Mesenteric fat pad (tissue), 1 donor: ENCODE data around the gene SCGB3A2. TPM values are rescaled to one million over a fixed set of nuclear protein-coding genes. Genes with fewer than 3 reads are reported as not detected.

Experiments used
- DNase-seq: peaks from one replicate; pipeline ENCODE4 v3.0.0-alpha.2; 2020; ENCODE audit warnings: low spot score
- total RNA-seq: library from RNA; stranded (reverse); fragmentation: NEBNext Ultra II Directional; extraction: Animal tissue kit (Norgen Biotek cat#: 25700); gene quantifications from one replicate; pipeline ENCODE4 v1.2.1, GENCODE V29; 2021
- donor health status: DM: yes; HTN: yes; CAD: no.

Gene SCGB3A2
- total RNA-seq, 1 donor from 2014 or later, result not detected

DNA sequence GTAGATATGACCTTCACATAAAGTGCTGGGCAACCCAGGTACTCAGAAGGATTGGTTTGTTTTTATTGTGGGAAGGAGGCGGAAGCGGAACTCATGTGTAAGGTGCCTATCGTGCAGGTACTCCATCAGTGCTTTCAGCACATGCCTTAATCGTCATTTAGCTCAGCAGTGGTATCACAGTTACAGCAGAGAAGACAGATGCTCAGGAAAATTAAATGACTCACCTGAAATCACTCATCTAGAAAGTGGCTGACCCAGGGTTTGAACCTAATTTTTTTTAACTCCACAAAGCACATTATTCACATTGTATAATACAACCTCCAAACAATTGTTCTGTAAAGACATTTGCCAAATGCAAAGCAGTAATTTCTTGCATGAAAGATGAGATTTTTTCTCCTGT is 25.6 kb downstream of the SCGB3A2 start:
- DNase-seq, result no peak

DNA sequence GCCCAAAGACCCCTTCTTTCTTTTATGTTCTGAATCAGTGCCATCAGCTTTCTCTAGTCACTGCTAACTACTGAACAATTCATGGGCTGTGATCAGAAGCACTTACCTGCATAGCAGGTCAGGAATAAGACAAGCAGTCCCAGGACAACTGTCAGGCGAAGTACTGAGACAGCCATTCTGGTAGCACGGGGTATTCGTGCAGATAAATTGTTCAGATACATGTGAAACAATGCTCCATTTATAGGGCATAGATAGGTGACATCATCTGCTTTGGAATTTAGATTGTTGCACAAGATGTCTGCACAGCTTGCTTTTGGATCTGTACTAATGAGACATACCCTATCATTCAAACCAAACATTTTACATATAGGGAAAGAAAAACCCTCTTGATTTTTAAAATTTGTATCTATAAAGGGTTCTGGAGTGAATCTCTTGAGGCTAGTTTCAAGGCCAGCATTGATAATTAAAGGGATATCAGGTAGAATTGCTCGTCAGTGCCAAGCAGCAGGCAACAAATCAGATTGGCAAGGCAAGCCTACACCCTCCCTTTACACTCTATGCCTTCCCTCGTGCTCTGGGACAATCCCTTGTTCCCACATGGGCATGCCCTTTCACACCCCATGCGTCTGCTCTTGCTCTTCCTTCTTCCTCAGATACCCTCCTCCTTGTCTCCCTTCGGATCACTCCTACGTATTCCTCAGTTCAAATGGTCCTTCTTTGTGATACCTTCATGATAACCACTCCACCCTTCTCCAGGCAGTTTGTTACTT is 28.0 kb downstream of the SCGB3A2 start, which contains the start of gene C5orf46:
Gene C5orf46, minus strand, starts transcription at position 213 of the 770 bp plus-strand sequence. Its CDS starts 37 bp downstream, at position 176.
- no peak for DNase-seq

DNA sequence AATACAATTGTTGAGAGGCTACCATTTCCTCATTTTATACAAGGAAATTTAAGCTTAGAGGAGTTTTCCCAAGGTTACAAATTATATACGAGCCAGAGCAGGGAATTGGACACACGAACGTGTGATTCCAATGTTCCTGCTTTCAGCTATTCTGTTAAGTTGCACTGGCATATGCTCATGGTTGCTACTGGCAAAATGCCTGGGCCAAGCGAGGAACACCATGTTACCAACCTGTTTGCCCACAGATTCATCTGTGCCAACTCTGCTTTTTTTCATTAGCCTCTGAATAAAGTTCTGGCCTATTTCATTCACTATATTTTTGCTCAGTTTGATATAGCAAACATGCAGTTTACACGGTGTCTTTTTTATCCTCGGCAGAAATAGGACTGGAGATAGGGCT is 32.9 kb downstream of the SCGB3A2 start:
- no peak for DNase-seq

DNA sequence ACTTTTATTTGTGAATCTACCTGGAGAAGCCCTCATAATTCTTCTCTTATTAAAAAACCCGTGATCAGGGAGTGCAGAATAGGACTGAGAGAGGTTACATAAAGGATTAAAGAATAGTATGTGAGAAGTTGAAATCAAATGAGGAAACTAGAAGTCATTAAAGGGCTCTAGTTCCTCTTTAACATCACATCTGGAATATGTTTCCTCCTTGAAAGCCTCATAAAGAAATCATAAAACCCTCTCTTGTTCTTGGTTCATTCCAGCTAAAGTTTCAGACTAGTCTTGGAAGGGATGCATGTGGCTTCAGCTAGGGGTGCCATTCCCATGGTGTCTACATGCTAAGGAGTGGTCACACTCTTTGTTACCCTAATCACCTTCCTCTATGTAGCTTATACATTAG is 33.5 kb downstream of the SCGB3A2 start:
- DNase-seq, result no peak

DNA sequence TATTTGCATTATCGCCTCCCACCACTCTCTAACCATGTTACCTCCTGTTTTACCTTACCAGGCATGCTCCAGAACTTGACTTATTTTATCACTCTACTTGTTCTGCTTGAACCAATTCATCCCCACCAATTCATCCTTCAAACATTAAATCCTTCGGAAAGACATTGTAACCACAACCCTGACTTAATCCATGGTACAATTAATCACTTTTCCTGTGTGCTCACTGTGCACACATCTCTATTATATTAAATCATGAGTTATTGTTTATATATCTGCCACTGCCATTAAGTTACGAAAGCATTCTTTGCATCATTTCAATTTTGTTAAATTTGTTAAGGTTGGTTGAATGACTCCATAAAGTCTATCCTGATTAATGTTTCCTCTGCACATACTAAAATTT is 35.3 kb downstream of the SCGB3A2 start:
- no peak for DNase-seq

DNA sequence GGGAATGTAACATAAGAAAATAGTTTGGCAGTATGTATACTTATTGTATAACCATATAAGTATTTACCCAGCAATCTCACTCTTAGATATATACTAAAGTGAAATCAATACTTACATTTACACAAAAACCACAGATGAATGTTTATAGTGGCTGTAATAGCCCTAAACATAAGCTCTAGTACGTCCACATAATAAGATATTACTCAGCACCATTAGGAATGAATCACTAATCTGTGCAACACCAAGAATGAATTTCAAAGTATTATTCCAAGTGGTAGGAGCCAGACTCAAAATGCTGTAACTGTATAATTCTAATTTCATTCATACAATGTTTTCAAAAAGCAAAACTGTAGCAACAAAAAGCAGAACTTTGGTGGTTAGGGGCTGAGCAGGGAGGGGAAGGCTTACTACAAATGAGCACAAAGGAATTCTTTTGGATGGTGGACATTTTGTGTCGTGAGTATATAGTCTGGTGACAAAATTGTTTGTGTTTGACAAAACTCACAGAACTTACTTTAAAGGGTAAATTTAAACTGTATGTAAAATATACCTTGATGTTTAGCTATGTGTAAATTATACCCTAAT is 39.7 kb downstream of the SCGB3A2 start:
- no peak for DNase-seq

DNA sequence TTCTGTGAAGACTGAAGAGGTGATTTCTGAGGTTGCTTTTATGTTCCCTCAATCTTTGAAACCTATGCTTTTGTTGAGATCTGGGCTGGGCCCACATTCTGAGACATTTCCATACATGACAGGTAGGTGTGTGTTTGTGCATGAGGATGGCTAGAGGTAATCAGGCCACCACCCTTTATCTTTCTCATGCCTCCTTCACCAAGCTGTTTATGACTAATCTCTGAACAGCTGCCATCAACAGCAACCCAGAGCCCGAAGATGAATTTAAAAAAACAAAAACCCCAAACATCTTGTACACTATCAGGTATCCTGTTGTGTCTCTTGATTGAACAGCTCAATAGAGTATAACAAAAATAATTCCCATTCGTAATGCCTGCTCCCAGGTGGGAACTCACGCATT is 40.4 kb downstream of the SCGB3A2 start:
- no peak for DNase-seq

DNA sequence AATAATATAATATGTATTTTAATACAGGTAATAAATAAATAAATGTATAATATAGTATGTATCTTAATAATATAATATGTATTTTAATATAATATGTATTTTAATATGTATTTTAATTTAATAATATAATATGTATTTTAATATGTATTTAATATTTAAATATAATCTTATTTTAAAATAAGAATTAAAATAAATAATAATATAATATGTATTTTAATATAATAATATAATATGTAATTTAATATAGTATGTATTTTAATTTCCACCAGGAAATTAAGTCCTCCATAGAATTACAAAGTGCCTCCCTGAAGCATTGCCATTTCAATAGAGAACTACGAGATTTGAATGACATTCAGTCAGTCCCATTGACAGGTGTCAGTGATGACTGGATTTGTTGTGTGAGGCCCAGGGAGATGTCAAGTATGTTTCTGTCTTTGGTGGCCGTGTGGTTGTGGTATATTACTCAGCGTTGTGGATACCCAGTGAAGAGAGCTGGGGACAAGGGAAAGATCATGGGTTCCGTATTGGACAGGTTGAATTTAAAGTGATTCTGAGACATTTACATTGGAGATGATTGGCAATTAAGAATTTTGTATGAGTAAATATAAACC is 42.0 kb downstream of the SCGB3A2 start:
- DNase-seq, result no peak

DNA sequence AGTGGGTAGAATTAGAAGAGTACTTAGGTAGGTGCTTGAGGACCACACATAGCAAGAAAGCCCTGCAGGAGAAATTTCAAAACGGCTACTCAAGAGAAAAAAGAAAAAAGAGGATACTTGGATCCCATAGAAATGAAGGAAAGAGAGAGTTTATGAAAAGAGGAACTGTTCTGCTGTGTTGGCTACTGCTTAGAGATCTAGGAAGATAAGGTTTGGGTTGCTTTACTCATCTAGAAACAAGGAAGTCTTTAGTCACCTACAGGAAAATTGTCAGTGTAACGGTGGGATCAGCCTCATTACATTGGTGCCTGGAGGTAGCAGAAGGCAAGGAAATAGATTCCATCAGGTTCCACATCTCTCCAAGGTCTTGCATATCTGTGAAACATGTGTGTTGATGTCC is 42.6 kb downstream of the SCGB3A2 start:
- no peak for DNase-seq

DNA sequence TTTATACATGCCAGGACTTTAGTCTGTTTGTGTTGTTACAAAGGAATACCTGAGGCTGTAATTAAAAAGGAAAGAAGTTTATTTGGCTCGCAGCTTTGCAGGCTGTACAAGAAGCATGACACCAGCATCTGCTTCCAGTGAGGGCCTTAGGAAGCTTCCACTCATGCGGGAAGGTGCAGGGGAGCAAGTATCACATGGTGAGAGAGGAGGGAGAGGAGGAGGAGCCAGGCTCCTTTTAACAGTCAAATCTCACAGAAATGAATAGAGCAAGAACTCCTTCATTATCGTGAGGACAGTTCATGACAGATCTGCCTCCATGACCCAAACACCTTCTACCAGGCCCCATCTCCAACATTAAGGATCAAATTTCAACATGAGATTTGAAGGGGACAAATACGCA is 46.5 kb downstream of the SCGB3A2 start:
- no peak for DNase-seq

DNA sequence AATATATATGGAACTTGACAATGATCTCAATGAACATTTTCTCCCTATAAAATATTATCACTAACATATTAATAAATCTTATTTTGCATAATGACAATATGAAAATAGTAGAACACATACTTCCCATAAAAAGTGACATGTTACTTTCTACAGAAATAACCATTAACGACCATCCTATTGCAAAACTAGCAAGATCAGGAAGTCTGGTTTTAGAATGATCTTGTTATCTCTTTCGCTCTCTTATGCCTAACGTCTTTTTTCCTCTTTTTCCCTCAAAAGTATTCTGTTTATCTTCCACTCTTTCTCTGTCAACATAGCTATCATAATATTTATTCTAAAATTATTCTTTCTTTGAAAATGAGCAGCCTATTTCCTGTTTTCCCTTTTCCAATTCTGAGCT is 49.4 kb downstream of the SCGB3A2 start:
- DNase-seq, result no peak

DNA sequence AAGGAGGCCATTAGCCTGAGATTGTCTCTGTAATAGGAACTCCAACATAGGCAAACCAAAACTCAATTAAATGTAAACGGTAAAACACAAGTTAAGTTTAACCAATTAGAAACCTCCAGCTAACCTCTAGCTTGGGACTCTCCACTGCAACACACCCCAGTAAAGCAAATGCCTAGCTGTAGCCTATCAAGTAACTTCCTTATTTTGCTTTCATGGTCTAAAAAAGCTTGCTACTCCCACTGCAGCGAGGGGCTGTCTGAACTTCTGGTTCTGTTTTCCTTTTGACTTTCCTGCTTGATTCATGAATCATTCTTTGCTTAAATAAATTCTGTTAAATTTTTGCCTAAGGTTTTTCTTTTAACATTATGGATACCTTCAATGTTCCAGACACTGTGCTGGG is 52.3 kb downstream of the SCGB3A2 start:
- no peak for DNase-seq

Other genes starting within 250 kb of the SCGB3A2 start
- gene JAKMIP2, start 96.0 kb upstream of the SCGB3A2 start, total RNA-seq, result 0.06 TPM
- 3.7 TPM for gene SPINK1, start 47.0 kb upstream of the SCGB3A2 start, total RNA-seq
- not detected for gene C5orf46, start 27.8 kb downstream of the SCGB3A2 start, total RNA-seq
- gene SPINK5, start 185.3 kb downstream of the SCGB3A2 start, total RNA-seq, result 0.45 TPM